ENCODE measurements around the gene TPCN2.

The TPCN2 gene

DNA sequence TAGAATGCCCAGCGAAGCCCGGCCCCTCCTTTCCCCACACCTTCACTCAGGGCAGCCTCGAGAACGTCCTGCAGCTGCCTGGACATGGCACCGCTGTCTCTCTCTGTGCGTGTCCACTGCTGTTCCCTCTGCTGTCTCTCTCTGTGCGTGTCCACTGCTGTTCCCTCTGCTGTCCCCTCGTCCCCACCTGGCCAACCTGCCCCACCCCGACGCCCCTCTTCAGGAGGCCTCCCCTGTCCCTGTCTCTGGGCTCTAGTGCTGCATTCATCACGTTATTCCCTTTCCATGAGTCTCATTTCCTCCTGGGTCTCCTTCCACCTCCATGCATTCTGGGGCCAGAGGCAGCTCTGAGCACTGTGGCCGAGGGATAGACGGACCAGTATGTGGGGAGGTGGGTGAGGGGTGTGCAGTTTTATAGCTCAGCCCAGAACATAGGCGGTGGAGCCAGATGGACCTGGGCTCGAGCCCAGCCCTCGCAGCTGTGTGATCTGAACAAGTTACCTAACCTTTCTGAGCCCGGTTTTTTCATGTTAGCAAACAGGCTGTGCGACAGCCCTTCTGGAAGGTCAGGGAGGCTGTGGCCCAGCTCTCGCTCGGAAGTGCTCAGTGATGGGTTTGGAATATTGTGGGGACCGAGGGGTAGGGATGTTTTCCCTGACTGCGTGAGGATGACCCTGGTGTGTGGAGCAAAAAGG, 65.1 kb downstream of the TPCN2 start:
- no peak for TF ChIP-seq ZNF70 (CRISPR knock-in tag; IDR thresholded peaks at IDR 0.05)
- TF ChIP-seq, protein P1, sequence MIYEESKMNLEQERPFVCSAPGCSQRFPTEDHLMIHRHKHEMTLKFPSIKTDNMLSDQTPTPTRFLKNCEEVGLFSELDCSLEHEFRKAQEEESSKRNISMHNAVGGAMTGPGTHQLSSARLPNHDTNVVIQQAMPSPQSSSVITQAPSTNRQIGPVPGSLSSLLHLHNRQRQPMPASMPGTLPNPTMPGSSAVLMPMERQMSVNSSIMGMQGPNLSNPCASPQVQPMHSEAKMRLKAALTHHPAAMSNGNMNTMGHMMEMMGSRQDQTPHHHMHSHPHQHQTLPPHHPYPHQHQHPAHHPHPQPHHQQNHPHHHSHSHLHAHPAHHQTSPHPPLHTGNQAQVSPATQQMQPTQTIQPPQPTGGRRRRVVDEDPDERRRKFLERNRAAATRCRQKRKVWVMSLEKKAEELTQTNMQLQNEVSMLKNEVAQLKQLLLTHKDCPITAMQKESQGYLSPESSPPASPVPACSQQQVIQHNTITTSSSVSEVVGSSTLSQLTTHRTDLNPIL (CRISPR knock-in tag; IDR thresholded peaks at IDR 0.05; ENCODE audit: low read depth), result no peak
- TF ChIP-seq, protein P2, sequence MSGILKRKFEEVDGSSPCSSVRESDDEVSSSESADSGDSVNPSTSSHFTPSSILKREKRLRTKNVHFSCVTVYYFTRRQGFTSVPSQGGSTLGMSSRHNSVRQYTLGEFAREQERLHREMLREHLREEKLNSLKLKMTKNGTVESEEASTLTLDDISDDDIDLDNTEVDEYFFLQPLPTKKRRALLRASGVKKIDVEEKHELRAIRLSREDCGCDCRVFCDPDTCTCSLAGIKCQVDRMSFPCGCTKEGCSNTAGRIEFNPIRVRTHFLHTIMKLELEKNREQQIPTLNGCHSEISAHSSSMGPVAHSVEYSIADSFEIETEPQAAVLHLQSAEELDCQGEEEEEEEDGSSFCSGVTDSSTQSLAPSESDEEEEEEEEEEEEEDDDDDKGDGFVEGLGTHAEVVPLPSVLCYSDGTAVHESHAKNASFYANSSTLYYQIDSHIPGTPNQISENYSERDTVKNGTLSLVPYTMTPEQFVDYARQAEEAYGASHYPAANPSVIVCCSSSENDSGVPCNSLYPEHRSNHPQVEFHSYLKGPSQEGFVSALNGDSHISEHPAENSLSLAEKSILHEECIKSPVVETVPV (CRISPR knock-in tag; IDR thresholded peaks at IDR 0.05), result no peak
- no peak for TF ChIP-seq ZFP30 (CRISPR knock-in tag; IDR thresholded peaks at IDR 0.05)
- no peak for TF ChIP-seq ZNF565 (CRISPR knock-in tag; conservative IDR thresholded peaks at IDR 0.05; ENCODE audit: low read depth)
- TF ChIP-seq, protein P3, sequence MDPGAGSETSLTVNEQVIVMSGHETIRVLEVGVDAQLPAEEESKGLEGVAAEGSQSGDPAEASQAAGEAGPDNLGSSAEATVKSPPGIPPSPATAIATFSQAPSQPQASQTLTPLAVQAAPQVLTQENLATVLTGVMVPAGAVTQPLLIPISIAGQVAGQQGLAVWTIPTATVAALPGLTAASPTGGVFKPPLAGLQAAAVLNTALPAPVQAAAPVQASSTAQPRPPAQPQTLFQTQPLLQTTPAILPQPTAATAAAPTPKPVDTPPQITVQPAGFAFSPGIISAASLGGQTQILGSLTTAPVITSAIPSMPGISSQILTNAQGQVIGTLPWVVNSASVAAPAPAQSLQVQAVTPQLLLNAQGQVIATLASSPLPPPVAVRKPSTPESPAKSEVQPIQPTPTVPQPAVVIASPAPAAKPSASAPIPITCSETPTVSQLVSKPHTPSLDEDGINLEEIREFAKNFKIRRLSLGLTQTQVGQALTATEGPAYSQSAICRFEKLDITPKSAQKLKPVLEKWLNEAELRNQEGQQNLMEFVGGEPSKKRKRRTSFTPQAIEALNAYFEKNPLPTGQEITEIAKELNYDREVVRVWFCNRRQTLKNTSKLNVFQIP (CRISPR knock-in tag; IDR thresholded peaks at IDR 0.05; ENCODE audit: borderline replicate concordance, low read depth), result no peak
- no peak for ATAC-seq

DNA sequence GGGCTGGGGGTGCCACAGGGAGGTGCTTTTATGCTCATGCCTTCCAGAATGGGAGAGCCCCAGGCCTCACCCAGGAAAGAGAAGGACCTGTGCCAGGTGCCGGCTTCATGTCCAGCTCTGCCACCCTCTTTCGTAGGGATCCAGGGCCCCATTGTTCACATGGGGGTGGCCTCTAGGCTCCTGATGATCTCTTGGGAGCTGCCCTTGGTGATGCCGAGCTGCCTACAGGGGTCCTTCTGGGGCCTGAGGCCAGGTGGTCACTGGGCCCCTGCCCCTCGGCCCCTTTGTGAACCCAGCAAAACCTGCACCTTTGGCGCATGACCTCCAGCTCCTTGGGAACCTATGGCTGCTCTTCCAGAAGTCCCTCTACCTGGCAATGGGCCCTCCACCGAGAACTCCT, 65.6 kb downstream of the TPCN2 start:
- TF ChIP-seq, protein P1 (CRISPR knock-in tag; IDR thresholded peaks at IDR 0.05; ENCODE audit: low read depth), result no peak
- TF ChIP-seq RARB (CRISPR knock-in tag; IDR thresholded peaks at IDR 0.05) (no peak), SNAI2 (CRISPR knock-in tag; IDR thresholded peaks at IDR 0.05) (no peak), TCF4 (CRISPR knock-in tag; IDR thresholded peaks at IDR 0.05; ENCODE audit: borderline replicate concordance) (no peak), GLIS3 (CRISPR knock-in tag; IDR thresholded peaks at IDR 0.05) (no peak)
- TF ChIP-seq, protein P4, sequence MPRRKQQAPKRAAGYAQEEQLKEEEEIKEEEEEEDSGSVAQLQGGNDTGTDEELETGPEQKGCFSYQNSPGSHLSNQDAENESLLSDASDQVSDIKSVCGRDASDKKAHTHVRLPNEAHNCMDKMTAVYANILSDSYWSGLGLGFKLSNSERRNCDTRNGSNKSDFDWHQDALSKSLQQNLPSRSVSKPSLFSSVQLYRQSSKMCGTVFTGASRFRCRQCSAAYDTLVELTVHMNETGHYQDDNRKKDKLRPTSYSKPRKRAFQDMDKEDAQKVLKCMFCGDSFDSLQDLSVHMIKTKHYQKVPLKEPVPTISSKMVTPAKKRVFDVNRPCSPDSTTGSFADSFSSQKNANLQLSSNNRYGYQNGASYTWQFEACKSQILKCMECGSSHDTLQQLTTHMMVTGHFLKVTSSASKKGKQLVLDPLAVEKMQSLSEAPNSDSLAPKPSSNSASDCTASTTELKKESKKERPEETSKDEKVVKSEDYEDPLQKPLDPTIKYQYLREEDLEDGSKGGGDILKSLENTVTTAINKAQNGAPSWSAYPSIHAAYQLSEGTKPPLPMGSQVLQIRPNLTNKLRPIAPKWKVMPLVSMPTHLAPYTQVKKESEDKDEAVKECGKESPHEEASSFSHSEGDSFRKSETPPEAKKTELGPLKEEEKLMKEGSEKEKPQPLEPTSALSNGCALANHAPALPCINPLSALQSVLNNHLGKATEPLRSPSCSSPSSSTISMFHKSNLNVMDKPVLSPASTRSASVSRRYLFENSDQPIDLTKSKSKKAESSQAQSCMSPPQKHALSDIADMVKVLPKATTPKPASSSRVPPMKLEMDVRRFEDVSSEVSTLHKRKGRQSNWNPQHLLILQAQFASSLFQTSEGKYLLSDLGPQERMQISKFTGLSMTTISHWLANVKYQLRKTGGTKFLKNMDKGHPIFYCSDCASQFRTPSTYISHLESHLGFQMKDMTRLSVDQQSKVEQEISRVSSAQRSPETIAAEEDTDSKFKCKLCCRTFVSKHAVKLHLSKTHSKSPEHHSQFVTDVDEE (CRISPR knock-in tag; IDR thresholded peaks at IDR 0.05), result no peak
- TF ChIP-seq, protein P2 (CRISPR knock-in tag; IDR thresholded peaks at IDR 0.05), result no peak
- TF ChIP-seq, protein P5, sequence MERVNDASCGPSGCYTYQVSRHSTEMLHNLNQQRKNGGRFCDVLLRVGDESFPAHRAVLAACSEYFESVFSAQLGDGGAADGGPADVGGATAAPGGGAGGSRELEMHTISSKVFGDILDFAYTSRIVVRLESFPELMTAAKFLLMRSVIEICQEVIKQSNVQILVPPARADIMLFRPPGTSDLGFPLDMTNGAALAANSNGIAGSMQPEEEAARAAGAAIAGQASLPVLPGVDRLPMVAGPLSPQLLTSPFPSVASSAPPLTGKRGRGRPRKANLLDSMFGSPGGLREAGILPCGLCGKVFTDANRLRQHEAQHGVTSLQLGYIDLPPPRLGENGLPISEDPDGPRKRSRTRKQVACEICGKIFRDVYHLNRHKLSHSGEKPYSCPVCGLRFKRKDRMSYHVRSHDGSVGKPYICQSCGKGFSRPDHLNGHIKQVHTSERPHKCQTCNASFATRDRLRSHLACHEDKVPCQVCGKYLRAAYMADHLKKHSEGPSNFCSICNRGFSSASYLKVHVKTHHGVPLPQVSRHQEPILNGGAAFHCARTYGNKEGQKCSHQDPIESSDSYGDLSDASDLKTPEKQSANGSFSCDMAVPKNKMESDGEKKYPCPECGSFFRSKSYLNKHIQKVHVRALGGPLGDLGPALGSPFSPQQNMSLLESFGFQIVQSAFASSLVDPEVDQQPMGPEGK (CRISPR knock-in tag; IDR thresholded peaks at IDR 0.05; ENCODE audit: borderline replicate concordance), result no peak
- ATAC-seq, result no peak

DNA sequence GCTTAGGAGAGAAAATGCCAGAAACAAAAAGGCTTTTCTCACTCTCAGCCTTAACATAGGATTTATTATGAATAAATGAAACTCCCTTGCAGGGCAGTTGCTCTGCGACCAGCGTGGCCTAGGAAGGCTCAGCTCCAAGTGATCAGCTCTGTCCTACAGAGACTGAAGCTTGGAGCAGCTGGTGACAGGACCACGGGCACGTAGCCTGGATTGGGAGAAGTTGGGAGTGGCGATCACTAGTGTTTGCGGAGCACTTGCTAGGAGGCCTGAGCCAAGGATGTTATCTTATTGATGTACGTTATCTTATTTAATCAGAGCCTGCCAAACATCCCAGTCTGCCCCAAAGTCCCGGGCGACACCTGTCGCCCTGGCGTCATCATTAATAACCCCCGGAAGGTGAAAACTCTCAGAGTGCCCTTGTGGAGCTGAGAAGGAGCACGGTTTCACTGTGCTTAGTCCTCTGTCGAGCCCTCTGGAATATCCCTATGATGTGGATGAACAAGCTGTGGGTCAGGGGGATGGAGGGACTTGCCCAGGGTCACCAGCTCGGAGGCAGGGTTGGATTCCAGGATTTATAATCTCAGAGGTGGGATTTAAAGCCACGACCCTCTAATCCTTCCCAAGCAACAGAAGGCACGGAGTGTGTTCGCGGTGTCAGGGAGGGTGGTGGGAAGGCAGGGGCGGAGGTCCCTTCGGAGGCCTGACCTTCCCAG, 66.2 kb downstream of the TPCN2 start:
- no peak for ATAC-seq
- TF ChIP-seq GLIS3 (CRISPR knock-in tag; IDR thresholded peaks at IDR 0.05) (no peak), ZFP30 (CRISPR knock-in tag; IDR thresholded peaks at IDR 0.05) (no peak), ESRRG (CRISPR knock-in tag; IDR thresholded peaks at IDR 0.05) (no peak), OSR1 (CRISPR knock-in tag; IDR thresholded peaks at IDR 0.05) (no peak)
- TF ChIP-seq, protein P3 (CRISPR knock-in tag; IDR thresholded peaks at IDR 0.05; ENCODE audit: borderline replicate concordance, low read depth), result no peak
- TF ChIP-seq, protein P1 (CRISPR knock-in tag; IDR thresholded peaks at IDR 0.05; ENCODE audit: low read depth), result no peak
